ENCODE measurements around the gene P2RY13. TPM values are rescaled to one million over a fixed set of nuclear protein-coding genes. Genes with fewer than 3 reads are reported as not detected.

The P2RY13 gene
- total and polyA plus RNA-seq, 2 donors from 2014 or later, result 0.71 to 2.5 TPM

DNA sequence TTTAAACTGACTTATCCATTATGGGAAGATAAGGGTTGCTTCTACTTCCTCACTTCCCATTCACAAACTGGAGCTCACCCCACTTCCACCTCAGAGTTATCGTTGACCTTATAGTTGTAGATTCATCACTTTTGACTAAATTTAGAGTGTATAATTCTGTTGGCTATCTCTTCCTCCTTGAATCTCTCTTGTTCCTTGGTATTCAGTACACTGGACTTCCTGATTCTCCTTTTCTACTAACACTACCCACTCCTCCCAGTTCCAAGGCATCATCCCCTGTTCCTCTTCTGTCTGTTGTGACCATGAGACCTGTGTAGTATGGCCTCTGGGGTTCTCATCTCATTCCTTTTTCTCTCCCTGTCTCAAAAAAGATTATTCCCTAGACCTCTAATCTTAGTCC, 6.8 kb downstream of the P2RY13 start:
- FAIRE-seq, result no peak
- no peak overlapping the region for H3K27ac ChIP-seq (ENCODE audit: low read depth in 2 of 2, low read length in 2 of 2)
- no peaks in the 10 kb centered on the region for H3K9me3 ChIP-seq (ENCODE audit: control insufficient read depth in 2 of 3, insufficient read depth in 1 of 3, low read length in 3 of 3)
- TF ChIP-seq, protein P1, sequence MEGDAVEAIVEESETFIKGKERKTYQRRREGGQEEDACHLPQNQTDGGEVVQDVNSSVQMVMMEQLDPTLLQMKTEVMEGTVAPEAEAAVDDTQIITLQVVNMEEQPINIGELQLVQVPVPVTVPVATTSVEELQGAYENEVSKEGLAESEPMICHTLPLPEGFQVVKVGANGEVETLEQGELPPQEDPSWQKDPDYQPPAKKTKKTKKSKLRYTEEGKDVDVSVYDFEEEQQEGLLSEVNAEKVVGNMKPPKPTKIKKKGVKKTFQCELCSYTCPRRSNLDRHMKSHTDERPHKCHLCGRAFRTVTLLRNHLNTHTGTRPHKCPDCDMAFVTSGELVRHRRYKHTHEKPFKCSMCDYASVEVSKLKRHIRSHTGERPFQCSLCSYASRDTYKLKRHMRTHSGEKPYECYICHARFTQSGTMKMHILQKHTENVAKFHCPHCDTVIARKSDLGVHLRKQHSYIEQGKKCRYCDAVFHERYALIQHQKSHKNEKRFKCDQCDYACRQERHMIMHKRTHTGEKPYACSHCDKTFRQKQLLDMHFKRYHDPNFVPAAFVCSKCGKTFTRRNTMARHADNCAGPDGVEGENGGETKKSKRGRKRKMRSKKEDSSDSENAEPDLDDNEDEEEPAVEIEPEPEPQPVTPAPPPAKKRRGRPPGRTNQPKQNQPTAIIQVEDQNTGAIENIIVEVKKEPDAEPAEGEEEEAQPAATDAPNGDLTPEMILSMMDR (IDR thresholded peaks at IDR 0.05; ENCODE audit: borderline replicate concordance, extremely low read depth, insufficient read depth), result no peak
- H3K36me3 ChIP-seq (ENCODE audit: control insufficient read depth in 2 of 3, insufficient read depth in 3 of 3, low read length in 3 of 3), result no peaks in the 10 kb centered on the region
- no peak for DNase-seq
- no peak overlapping the region for H3K4me3 ChIP-seq (ENCODE audit: low read length in 3 of 3)
- intact Hi-C loops (cut with DNase I), result no loop called here
- no peaks in the 10 kb centered on the region for H3K27me3 ChIP-seq (ENCODE audit: control insufficient read depth, insufficient read depth, low read length)
- no peaks in the 10 kb centered on the region for H3K4me1 ChIP-seq (ENCODE audit: control insufficient read depth in 2 of 3, insufficient read depth in 2 of 3, low read depth in 1 of 3, low read length in 3 of 3)
- H3K9ac ChIP-seq (ENCODE audit: low read length in 3 of 3), result no peak overlapping the region

DNA sequence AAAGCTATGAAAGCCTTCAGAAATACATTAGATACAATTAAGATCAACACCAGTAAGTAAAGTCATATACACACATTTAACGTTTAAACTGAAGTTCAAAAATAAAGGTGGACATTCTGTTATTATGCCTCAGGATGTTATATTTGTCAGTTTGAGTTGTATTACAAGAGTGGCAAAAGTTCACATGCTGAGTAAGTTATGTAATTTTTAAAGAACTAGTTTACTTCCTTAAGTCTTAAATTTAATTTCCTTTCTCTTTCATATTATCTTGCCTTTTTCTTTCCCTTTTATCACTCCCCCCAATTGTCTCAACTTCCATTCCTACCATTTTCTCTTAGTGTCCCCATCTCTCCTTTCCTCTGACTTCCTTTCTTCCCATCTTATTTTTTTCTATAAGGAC, 7.8 kb downstream of the P2RY13 start:
- no peaks in the 10 kb centered on the region for H3K4me1 ChIP-seq (ENCODE audit: control insufficient read depth in 2 of 3, insufficient read depth in 2 of 3, low read depth in 1 of 3, low read length in 3 of 3)
- no peak for FAIRE-seq
- no peak overlapping the region for H3K4me3 ChIP-seq (ENCODE audit: low read length in 3 of 3)
- no peaks in the 10 kb centered on the region for H3K27me3 ChIP-seq (ENCODE audit: control insufficient read depth, insufficient read depth, low read length)
- H3K9ac ChIP-seq (ENCODE audit: low read length in 3 of 3), result no peak overlapping the region
- no peaks in the 10 kb centered on the region for H3K9me3 ChIP-seq (ENCODE audit: control insufficient read depth in 2 of 3, insufficient read depth in 1 of 3, low read length in 3 of 3)
- DNase-seq, result no peak
- no peaks in the 10 kb centered on the region for H3K36me3 ChIP-seq (ENCODE audit: control insufficient read depth in 2 of 3, insufficient read depth in 3 of 3, low read length in 3 of 3)
- intact Hi-C loops (cut with DNase I), result no loop called here
- TF ChIP-seq, protein P1 (IDR thresholded peaks at IDR 0.05; ENCODE audit: borderline replicate concordance, extremely low read depth, insufficient read depth), result no peak
- H3K27ac ChIP-seq (ENCODE audit: low read depth in 2 of 2, low read length in 2 of 2), result no peak overlapping the region

DNA sequence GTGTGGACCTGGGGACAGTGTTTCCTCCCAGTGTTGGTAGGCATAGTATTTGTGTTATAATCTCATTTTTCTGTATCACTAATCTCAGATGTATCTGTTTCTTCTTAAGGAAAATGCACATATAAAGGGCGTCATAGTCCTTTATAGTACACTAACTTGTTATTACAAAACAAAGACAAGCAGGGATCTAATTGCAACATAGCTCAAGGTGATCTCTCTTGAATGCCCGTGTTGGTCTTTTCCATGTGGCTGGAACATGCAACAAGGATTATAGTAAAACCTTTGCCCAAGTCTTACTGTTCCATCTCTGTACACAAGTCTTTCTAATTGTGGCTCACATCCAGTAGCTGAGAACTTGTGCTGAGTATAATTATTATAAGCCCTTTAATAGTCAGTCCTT, 9.2 kb downstream of the P2RY13 start:
- H3K4me1 ChIP-seq (ENCODE audit: control insufficient read depth in 2 of 3, insufficient read depth in 2 of 3, low read depth in 1 of 3, low read length in 3 of 3), result no peaks in the 10 kb centered on the region

More for the DNA sequence above, 9.2 kb downstream of the P2RY13 start:
- H3K4me3 ChIP-seq (ENCODE audit: low read length in 3 of 3), result no peak overlapping the region
- no peaks in the 10 kb centered on the region for H3K36me3 ChIP-seq (ENCODE audit: control insufficient read depth in 2 of 3, insufficient read depth in 3 of 3, low read length in 3 of 3)
- intact Hi-C loops (cut with DNase I), result no loop called here
- no peaks in the 10 kb centered on the region for H3K9me3 ChIP-seq (ENCODE audit: control insufficient read depth in 2 of 3, insufficient read depth in 1 of 3, low read length in 3 of 3)
- H3K9ac ChIP-seq (ENCODE audit: low read length in 3 of 3), result no peak overlapping the region
- FAIRE-seq (no peak), DNase-seq (no peak)
- no peaks in the 10 kb centered on the region for H3K27me3 ChIP-seq (ENCODE audit: control insufficient read depth, insufficient read depth, low read length)
- no peak overlapping the region for H3K27ac ChIP-seq (ENCODE audit: low read depth in 2 of 2, low read length in 2 of 2)
- TF ChIP-seq, protein P1 (IDR thresholded peaks at IDR 0.05; ENCODE audit: borderline replicate concordance, extremely low read depth, insufficient read depth), result no peak
